ENCODE data around the gene PITPNB.

PITPNB gene

DNA sequence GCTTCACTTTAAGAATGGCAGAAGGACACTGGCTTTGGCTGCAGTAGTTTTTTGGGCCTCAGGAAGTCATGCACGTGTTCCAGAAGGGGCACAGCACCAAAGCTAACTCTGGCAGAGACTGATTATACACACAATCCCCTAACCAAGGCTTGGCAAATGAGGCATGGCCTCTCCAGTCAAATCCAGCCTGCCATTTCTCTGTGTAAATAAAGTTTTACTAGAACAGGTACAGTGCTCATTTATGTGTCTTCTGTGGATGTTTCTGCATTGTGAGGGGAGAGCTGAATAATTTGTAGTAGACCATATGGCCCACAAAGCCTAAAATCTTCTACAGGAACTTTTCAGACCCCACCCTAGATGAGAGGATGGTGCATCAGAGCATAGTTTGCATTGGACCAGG, 71.1 kb downstream of the PITPNB start:
- no peaks in the 10 kb centered on the region for H3K4me1 ChIP-seq
- H3K9me3 ChIP-seq, result no peaks in the 10 kb centered on the region
- H3K36me3 ChIP-seq (replicated peaks), result peaks cover 43% of the 10 kb centered on the region
- DNase-seq (ENCODE audit: low spot score in 2 of 2), result no peak
- in situ Hi-C loops (cut with MboI; ENCODE audit: low sequenced_read_pairs), result no loop called here
- H3K27me3 ChIP-seq (ENCODE audit: low read depth), result no peaks in the 10 kb centered on the region
- H3K4me3 ChIP-seq, result no peak overlapping the region

DNA sequence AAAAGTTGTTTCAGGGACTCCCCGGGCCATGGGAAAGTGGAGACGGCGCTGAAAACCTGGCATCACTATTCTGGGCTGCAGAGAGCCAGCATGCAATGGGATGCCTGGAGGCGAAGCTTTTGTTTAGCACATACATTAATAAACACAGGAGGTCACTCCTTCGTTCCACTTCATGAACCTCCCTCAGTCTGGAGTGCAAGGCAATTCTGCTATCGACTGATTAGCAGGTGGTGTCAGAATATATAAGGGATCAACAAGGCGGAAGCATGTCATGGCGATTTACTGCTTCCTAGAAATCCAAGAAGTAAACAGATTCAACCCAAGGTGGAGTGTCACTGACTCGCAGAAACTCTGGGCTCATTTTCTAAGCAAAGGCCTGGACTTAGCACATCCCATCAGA, 72.1 kb downstream of the PITPNB start:
- Histone ChIP-seq H3K4me1 (no peaks in the 10 kb centered on the region), H3K9me3 (no peaks in the 10 kb centered on the region), H3K36me3 (replicated peaks) (peaks cover 32% of the 10 kb centered on the region), H3K27me3 (ENCODE audit: low read depth) (no peaks in the 10 kb centered on the region), H3K4me3 (no peak overlapping the region)
- no peak for DNase-seq (ENCODE audit: low spot score in 2 of 2)
- in situ Hi-C loops (cut with MboI; ENCODE audit: low sequenced_read_pairs), result no loop called here

DNA sequence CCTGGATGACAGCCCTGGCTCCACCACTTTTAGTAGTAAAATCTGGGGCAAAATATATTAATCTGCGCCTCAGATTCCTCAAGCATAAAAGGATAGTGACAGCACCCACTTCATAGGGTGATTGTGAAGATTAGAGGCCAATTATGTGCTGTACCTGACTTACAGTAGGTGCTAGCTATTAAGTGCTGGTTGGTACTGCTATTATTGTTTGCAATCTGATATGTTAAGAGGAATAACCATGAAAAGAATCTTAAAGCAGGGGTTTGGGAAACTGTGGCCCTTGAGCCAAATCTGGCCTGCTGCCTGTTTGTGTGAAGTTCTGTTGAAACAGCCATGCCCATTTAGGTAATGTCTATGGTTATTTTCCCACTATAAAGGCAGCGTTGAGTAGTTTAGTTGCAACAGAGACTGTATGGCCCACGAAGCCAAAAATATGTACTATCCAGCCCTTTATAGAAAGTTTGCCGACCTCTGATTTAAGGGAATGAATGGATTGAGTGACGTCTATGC, 72.8 kb downstream of the PITPNB start:
- Histone ChIP-seq H3K9me3 (no peaks in the 10 kb centered on the region), H3K4me3 (no peak overlapping the region), H3K36me3 (replicated peaks) (peaks cover 26% of the 10 kb centered on the region), H3K27me3 (ENCODE audit: low read depth) (no peaks in the 10 kb centered on the region), H3K4me1 (no peaks in the 10 kb centered on the region)
- DNase-seq (ENCODE audit: low spot score in 2 of 2), result no peak
- in situ Hi-C loops (cut with MboI; ENCODE audit: low sequenced_read_pairs), result no loop called here

DNA sequence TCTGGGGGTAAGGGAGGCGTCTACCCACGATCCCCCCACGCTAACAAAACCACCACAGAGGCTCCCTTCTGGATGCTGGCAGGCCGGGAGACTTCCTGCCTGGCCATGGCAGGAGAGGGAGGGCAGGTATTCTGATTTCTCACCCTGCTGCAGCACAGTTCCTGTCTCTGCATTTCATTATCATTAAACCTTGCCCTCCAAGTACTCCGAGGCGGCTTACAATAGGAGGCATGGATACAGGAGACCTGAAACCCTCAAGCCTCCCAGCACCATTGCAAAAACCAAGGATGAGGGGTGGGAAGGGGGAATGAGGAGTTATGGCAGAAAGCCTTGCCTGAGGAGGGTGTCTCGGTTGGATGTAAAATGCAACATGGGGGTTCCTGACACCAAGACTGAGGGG, 73.4 kb downstream of the PITPNB start:
- DNase-seq (ENCODE audit: low spot score in 2 of 2), result no peak
- no peaks in the 10 kb centered on the region for H3K4me1 ChIP-seq
- peaks cover 20% of the 10 kb centered on the region for H3K36me3 ChIP-seq (replicated peaks)
- H3K9me3 ChIP-seq, result no peaks in the 10 kb centered on the region
- H3K27me3 ChIP-seq (ENCODE audit: low read depth), result no peaks in the 10 kb centered on the region
- in situ Hi-C loops (cut with MboI; ENCODE audit: low sequenced_read_pairs), result no loop called here
- H3K4me3 ChIP-seq, result no peak overlapping the region

DNA sequence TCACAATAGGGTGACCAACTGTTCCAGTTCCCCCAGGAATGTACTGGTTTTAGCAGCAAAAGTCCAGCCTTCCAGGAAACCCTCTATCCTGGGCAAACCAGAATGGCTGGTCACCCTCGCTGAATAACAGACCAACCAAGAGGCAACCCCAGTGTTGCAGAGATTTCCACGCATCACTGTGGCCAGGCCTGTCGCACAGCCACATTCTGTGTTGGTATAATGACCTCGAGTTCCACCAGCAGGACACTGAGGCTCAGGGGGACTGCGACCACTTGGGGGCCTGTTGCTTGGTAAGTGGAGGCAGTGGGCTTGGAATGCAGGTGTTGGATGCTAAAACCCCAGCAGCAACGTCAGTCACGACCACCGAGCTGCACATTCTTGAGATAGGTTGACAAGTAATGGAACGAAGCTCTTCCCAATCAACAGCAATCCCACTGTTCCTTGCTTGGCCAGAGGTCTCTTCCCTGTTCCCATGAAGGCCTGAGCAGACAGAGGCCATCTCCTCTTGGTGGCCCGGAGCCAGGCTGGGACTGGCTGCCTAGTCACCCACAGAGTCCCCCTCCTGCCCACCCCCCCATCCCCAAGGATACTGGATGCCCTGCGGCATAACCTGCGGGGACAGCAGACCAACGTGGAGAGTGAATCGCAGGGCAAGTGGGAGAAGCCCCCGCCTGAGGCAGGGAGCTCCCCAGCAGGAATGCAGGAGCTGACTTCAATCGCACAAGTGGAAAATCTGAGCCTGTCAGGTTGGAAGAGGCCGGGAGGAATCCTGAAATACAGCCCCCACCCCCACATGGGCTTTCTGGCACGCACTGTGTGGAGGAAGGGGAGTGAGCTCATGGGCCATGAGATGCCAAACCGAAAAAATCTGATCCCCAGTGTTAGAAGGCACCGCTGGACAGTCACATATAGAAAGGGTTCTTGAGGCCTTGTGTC, 74.1 kb downstream of the PITPNB start:
- Histone ChIP-seq H3K36me3 (replicated peaks) (peaks cover 17% of the 10 kb centered on the region), H3K27me3 (ENCODE audit: low read depth) (no peaks in the 10 kb centered on the region), H3K4me3 (no peak overlapping the region), H3K4me1 (no peaks in the 10 kb centered on the region), H3K9me3 (no peaks in the 10 kb centered on the region)
- no peak for DNase-seq (ENCODE audit: low spot score in 2 of 2)
- in situ Hi-C loops (cut with MboI; ENCODE audit: low sequenced_read_pairs), result no loop called here

DNA sequence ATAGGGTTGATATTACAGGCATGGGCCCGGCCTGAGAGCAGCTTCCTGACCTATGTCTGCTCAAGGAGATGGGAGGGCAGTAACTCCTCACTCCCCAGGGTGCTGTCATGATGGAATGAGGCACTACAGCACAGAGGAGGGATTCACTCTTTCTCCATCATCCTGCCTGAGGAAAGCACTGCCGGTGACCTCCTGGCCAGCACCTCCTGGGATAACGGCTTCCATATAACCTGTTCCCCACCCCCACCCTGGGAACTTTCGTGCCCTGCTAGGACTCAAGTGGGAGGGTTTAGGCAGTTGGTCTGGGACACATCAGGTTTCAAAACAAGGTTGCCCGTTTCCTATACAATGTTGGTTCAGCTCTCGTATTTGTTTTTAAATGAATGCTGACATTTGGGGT, 74.8 kb downstream of the PITPNB start:
- H3K4me1 ChIP-seq, result no peaks in the 10 kb centered on the region

DNA sequence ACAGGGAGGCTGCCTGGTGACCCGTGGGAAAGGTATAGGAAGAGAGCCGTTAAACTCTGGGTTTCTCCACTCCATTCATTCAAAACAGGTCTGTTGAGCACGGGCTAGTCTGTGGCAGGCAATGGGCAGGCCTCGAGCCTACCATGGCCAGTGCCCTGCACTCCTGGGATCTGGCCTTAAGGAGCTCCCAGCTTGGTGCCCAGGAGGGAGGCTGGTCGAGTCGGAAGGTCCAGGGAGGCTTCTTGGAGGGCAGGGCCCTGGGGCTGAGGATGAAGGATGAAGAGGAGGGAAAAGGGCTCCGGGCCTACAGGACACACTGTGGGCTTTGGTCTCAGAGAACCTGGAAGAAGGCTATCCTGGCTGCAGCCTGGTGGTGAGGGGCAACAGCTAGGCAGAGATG, 75.6 kb downstream of the PITPNB start:
- in situ Hi-C loops (cut with MboI; ENCODE audit: low sequenced_read_pairs), result no loop called here
- Histone ChIP-seq H3K9me3 (no peaks in the 10 kb centered on the region), H3K4me1 (no peaks in the 10 kb centered on the region), H3K27me3 (ENCODE audit: low read depth) (no peaks in the 10 kb centered on the region), H3K36me3 (replicated peaks) (peaks cover 7% of the 10 kb centered on the region), H3K4me3 (no peak overlapping the region)
- no peak for DNase-seq (ENCODE audit: low spot score in 2 of 2)

More for the DNA sequence above, 74.8 kb downstream of the PITPNB start:
- H3K27me3 ChIP-seq (ENCODE audit: low read depth), result no peaks in the 10 kb centered on the region
- no peak overlapping the region for H3K4me3 ChIP-seq
- peaks cover 12% of the 10 kb centered on the region for H3K36me3 ChIP-seq (replicated peaks)
- H3K9me3 ChIP-seq, result no peaks in the 10 kb centered on the region
- in situ Hi-C loops (cut with MboI; ENCODE audit: low sequenced_read_pairs), result no loop called here
- DNase-seq (ENCODE audit: low spot score in 2 of 2), result no peak

DNA sequence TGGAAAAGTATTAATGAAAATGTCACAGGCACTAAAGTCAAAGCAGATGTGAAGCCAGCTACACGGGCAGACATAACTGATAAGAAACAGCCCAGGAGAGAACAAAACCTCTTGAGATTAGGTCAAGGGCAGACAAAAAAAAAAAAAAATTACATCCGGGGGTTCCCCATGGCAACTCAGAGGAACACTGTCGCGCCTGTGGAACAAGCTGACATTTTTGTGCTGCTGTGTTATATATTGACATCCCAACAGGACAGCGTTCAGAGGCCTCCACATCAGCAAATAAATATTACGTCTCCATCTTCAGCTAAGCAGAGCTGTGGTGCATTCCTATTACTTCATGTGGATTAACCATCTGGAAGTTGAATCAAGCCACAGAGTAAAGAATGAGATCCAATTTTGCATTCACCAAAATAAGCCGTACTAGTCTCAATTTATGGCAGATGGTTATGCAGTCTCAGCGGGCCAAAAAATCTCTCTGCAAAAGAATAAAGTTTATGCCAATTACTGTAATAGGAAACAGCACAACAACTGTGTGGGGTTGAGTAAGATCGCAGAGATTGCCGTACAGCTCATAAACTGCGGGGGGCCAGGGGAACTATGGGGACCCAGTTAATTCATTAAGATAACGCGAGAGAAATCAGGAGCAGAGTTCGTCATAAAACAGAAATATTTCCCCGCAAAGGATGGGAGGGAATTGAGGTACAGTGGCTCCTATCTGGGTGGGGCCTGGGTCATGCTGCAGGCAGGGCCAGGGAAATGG, 76.2 kb downstream of the PITPNB start:
- DNase-seq (ENCODE audit: low spot score in 2 of 2), result no peak
- Histone ChIP-seq H3K9me3 (no peaks in the 10 kb centered on the region), H3K4me3 (no peak overlapping the region), H3K36me3 (replicated peaks) (peaks cover 1% of the 10 kb centered on the region), H3K27me3 (ENCODE audit: low read depth) (no peaks in the 10 kb centered on the region), H3K4me1 (no peaks in the 10 kb centered on the region)
- in situ Hi-C loops (cut with MboI; ENCODE audit: low sequenced_read_pairs), result no loop called here

DNA sequence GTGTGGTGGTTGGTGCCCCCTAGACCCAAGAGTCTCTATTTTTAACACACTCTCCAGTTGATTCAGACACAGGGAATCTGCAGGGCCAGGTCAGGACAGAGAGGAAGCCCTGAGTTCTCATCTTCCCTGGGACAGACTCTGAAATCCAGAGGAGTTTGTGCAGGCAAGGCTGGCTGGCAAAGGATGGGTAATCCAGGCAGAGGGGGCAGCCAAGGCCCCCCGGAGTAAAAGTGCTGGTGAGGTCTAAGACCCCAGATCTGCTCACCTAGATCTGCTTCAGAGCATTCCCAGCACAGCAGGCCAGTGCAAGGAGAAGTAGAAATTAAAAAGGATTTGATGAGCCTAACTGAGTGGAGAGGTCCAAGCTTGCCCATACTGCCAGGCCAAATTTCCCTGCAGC, 76.9 kb downstream of the PITPNB start:
- no peak for DNase-seq (ENCODE audit: low spot score in 2 of 2)
- no peaks in the 10 kb centered on the region; the same call in 1 of the 2 replicates for H3K36me3 ChIP-seq (replicated peaks)
- H3K4me1 ChIP-seq, result no peaks in the 10 kb centered on the region
- in situ Hi-C loops (cut with MboI; ENCODE audit: low sequenced_read_pairs), result no loop called here
- H3K27me3 ChIP-seq (ENCODE audit: low read depth), result no peaks in the 10 kb centered on the region
- no peak overlapping the region for H3K4me3 ChIP-seq
- no peaks in the 10 kb centered on the region for H3K9me3 ChIP-seq

DNA sequence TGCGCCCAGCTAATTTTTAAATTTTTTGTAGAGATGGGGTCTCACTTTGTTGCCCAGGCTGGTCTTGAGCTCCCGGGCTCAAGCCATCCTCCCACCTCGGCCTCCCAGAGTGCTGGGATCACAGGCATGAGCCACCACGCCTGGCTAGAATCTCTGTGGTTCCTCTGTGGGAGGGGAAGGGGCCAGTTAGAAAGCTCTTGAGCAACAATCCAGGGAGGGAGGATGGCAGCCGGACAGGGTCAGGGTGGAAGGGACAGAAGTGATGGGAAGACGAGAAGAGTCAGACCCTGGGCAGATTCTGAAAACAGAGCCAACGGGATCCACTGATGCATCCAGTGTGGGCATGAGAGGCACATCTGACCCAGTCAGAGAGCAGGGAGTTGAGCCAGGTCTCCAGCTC, 78.6 kb downstream of the PITPNB start:
- H3K27me3 ChIP-seq (ENCODE audit: low read depth), result no peaks in the 10 kb centered on the region
- H3K36me3 ChIP-seq (replicated peaks), result no peaks in the 10 kb centered on the region
- no peak overlapping the region for H3K4me3 ChIP-seq
- in situ Hi-C loops (cut with MboI; ENCODE audit: low sequenced_read_pairs), result no loop called here
- H3K4me1 ChIP-seq, result no peaks in the 10 kb centered on the region
- no peak for DNase-seq (ENCODE audit: low spot score in 2 of 2)
- H3K9me3 ChIP-seq, result no peaks in the 10 kb centered on the region

DNA sequence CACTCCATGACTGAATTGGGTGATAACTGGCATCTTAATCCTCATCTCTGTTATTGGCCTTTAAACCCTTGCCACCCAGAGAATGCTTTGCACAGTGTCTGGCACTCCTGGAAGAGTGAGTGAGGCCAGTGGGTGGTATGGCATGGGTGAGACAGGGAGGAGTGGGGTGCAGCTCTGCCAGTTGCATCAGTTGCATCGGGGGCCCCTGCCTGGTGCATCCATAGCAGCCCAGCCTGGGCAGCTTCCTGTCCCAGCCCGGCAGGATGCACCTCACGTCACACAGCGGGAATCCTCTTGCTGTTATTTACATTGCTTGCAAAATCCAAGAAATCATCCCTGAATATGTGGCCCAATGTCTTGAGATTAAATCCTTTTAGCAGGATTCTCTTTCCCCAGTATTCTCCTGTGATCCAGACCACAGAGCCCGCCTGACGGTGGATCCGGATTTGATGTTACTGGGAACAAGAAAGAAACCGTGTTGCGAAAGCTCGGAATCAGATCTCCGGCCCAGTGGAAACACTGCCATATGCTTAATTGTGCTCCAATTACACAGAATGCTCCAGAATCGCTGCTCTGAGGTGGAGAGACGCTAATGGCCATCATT, 79.9 kb downstream of the PITPNB start:
- Histone ChIP-seq H3K27me3 (ENCODE audit: low read depth) (no peaks in the 10 kb centered on the region), H3K4me3 (no peak overlapping the region), H3K4me1 (no peaks in the 10 kb centered on the region), H3K36me3 (replicated peaks) (no peaks in the 10 kb centered on the region), H3K9me3 (no peaks in the 10 kb centered on the region)
- DNase-seq (ENCODE audit: low spot score in 2 of 2), result no peak
- in situ Hi-C loops (cut with MboI; ENCODE audit: low sequenced_read_pairs), result no loop called here

DNA sequence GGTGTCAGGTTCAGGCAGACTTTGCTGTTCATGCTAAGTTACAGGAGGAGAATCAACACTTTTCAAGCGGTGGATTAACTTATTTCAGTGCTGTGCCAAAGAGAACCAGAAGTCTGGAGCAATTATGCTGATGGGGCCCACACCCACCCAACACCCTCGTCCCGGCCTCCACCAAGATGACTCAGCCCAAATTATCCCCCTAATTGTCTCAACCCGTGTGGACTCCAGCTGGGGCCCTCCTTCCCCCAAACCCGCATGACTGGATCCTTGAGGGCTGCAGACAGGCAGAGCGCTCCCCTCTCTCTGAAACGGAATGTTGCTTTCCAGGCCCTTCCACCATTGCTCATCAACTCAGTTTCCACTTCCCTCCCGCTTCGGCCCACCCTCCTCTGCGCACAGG, 82.9 kb downstream of the PITPNB start:
- H3K36me3 ChIP-seq (replicated peaks), result no peaks in the 10 kb centered on the region
- H3K9me3 ChIP-seq, result no peaks in the 10 kb centered on the region
- DNase-seq (ENCODE audit: low spot score in 2 of 2), result no peak
- H3K27me3 ChIP-seq (ENCODE audit: low read depth), result no peaks in the 10 kb centered on the region
- H3K4me3 ChIP-seq, result no peak overlapping the region
- in situ Hi-C loops (cut with MboI; ENCODE audit: low sequenced_read_pairs), result no loop called here
- H3K4me1 ChIP-seq, result no peaks in the 10 kb centered on the region

DNA sequence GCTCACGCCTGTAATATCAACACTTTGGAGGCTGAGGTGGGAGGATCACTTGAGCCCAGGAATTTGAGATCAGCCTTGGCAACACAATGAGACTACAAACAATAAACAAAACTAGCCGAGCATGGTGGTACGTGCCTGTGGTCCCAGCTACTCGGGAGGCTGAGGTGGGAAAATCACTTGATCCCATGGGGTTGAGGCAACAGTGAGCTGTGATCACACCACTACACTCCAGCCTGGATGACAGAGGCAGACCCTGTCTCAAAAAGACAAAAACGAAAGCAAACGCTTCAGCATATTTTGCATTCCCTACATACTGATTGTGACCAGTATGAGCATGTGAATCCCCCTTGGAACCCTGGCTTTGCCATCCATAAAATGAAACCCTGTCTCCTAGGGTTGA, 83.6 kb downstream of the PITPNB start:
- in situ Hi-C loops (cut with MboI; ENCODE audit: low sequenced_read_pairs), result no loop called here
- H3K36me3 ChIP-seq (replicated peaks), result no peaks in the 10 kb centered on the region
- DNase-seq (ENCODE audit: low spot score in 2 of 2), result no peak

More for the DNA sequence above, 83.6 kb downstream of the PITPNB start:
- H3K4me3 ChIP-seq, result no peak overlapping the region
- H3K9me3 ChIP-seq, result no peaks in the 10 kb centered on the region
- no peaks in the 10 kb centered on the region for H3K27me3 ChIP-seq (ENCODE audit: low read depth)
- no peaks in the 10 kb centered on the region for H3K4me1 ChIP-seq

Data from HAP-1 (cell line).